Upper lobe of left lung (tissue), 4 donors: ENCODE data around the gene RPL34.

Source experiments
- POLR2A ChIP-seq, 4 donors: fragments of 450-650 bp; IDR thresholded peaks; one replicate each; pipeline ENCODE4 v1.5.1; 2016 to 2017; ENCODE audit warnings: antibody characterized with exemption in 4 of 4, mild to moderate bottlenecking in 2 of 4
- TF ChIP-seq, protein P1 (sequence below), 6 experiments: fragments of 450-650 bp in 4 of 6; fragments of 200-600 bp in 2 of 6; sonication (generic) in 2 of 6; IDR thresholded peaks; one replicate each; pipeline ENCODE4 v1.5.1; 2016 to 2019; ENCODE audit warnings: antibody characterized with exemption in 6 of 6

DNA sequence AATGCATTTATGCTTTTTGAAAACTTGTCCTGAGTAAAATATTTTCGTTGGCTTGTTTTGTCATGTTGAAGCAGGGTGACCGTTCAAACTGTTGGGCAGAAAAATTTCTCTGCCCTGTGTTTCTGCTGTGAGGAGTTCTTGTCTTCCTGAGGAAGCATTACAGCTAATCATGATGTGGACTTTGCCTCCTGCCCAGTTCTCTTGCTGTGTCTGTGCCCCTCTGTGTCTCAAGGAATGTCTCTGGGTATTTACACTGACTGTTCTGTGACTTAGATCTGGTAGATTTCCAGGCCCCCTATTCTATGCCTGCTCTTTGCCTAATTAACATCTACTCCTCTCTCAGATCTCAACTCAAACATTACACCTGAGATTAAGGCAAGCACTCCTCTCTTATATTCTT, 30.4 kb upstream of the RPL34 start:
- TF ChIP-seq POLR2A (IDR thresholded peaks at IDR 0.05): no peak
- TF ChIP-seq, protein P1, sequence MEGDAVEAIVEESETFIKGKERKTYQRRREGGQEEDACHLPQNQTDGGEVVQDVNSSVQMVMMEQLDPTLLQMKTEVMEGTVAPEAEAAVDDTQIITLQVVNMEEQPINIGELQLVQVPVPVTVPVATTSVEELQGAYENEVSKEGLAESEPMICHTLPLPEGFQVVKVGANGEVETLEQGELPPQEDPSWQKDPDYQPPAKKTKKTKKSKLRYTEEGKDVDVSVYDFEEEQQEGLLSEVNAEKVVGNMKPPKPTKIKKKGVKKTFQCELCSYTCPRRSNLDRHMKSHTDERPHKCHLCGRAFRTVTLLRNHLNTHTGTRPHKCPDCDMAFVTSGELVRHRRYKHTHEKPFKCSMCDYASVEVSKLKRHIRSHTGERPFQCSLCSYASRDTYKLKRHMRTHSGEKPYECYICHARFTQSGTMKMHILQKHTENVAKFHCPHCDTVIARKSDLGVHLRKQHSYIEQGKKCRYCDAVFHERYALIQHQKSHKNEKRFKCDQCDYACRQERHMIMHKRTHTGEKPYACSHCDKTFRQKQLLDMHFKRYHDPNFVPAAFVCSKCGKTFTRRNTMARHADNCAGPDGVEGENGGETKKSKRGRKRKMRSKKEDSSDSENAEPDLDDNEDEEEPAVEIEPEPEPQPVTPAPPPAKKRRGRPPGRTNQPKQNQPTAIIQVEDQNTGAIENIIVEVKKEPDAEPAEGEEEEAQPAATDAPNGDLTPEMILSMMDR (IDR thresholded peaks at IDR 0.05): no peak
